Forelimb muscle (tissue), 1 donor: ENCODE data around the gene POT1. TPM values are rescaled to one million over a fixed set of nuclear protein-coding genes. Genes with fewer than 3 reads are reported as not detected.

ENCODE experiments used
- DNase-seq: peaks from one replicate; pipeline ENCODE4 v3.0.0-alpha.2; 2013; ENCODE audit warnings: low read depth
- polyA plus RNA-seq: library from polyadenylated mRNA; unstranded; fragments of 120-200 nt; gene quantifications from one replicate; pipeline ENCODE4 v1.2.1, GENCODE V29; 2013; ENCODE audit not compliant: insufficient read length

Gene POT1
- polyA plus RNA-seq, 1 donor: 14.9 TPM

DNA sequence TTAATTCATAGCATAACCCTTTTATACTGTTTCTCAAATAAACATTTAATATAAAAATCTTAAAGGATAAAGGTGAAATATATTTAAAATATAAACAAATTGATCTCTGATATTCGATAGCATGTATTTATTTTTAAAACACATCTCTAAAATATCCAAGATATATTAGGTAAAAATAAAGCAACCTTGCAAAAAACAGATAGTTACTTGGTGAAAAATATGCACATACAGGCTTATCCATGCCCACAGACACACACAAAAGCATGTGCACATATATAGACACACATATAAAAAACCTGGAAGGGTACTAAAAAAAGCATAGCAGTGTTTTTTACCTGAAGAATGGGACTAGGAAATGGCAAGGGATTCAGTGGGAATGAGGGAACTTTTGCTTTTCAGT, 19.8 kb downstream of the POT1 start:
- no peak for DNase-seq

DNA sequence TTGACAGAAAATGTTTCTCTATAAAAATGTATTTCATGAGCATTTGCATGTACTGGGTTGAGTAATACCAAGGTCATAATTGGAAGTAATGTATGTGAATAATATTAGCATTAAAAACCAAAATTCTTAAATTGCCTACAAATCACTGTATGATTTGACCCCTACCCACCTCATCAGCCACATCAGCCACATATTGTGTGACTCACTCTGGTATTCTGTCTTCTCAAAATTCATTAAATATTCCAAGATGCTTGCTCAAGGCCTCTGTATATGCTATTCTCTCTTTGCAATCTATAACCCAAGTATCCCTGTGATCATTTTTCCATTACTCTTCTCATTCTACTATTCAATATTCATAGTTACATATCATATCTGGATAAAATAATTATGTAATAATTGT, 21.4 kb downstream of the POT1 start:
- no peak for DNase-seq

DNA sequence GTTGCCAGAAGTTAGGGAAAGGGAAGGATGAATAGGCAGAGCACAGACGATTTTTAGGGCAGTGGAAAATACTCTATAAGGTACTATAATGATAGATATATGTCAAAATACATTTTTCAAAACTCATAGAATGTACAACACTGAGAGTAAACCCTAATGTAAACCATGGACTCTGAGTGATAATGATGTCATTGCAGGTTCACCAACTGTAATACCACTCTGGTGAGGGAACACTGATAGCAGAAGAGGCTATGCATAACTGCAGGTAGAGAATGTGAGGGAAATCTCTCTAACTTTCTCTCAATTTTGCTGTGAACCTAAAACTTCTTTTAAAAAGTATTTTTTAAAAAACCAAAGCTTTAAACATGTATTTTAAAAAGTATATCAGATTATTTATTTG, 22.1 kb downstream of the POT1 start:
- no peak for DNase-seq

DNA sequence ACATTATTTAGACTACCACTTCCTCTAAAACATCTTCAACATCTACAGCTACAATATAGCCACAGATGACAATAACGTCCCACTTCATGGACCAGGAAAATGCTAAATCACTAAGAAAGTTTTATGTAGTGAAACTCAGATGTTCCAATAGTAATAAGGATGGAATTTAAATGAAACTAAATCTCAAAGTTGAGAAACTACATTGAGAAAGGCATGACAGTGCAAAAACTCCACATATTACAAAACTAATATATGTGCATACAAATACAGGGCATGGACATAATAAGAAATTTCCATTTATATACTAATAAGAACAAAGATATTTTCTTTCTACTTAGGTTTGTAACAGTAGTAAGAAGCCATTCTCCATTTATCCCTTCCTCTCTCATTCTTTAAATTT, 31.1 kb downstream of the POT1 start:
- no peak for DNase-seq

DNA sequence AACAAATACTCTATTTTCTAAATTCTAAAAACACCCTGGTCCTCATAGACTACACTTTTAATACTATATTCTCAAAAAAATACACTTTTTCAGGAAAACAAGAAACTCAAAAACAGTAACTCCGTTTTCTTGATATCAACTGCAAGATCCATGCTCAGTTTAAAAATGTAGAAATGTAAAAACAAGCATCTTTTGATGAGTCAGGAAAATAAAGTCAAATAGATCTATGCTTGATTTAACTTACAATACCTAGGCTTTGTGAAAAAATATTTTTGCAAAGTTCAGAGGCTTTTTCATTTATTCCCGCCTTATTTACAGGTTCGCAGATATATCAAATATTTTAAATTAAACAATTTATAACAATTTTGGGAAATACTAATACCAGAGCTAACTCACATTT, 33.6 kb downstream of the POT1 start:
- DNase-seq: no peak

DNA sequence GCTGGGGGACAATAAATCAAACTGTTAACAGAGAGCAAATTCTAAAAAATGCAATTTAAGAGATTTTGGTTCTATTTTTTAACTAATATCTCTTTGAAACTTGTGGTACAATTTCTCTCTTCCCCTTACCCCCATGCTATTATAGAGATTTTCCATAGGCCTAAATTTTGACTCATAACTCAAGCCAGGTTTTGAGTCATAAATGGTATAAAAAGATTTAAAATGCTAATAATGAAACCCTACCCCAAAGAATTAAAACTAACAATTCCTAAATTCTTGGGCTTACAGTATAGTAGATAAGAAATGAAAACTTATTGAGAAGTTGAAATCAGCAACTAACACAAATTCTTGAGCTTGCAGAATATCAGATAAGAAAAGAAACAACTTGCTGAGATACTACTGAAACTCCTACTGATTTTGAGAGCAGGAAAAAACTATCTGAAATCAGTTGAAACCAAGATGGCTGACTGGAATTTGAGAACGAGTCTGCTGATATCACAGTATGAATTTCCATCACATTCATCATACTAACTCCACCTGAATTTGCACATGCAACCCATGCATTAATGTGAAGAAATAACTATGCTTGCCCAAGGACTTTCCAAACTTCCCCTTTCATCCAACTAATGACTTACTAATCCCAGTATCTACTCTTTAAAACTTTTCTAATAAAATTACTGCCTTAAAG, 36.3 kb downstream of the POT1 start:
- DNase-seq: no peak

DNA sequence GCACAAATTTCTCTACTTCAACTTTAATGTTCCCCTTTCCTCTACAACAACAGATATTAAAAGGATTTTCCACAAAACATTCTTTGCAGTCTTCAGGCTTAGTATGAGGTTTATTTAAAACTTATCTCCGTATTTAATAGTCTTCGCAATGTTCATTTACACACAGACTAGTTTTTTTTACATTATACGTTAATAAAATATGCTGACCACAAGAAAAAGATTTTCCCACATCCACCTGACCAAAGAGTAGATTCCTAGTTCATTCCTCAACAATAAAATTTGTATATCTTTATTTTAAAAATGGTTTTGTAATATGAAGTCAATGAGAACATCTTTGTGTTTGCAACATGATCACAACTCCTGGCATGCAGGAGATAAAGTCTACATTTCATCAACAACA, 42.4 kb downstream of the POT1 start:
- DNase-seq: no peak

DNA sequence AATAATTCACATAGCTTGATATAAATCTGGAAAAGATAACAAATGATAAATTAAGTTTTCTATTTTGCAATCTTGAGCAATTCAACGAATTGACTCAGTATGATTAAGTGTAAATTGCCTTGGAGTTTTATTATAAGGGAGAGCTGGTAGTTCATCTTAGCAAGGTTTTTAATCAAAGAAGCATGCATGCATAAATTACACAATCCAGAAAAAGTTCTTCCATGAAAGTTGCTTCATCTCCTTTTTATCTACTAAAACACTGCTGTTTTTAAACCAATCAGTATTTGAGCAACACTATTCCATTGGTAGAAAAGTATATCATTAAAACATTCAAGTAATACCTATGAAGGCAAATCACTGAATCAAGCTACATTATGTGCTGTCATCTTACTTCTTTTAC, 47.6 kb downstream of the POT1 start:
- DNase-seq: no peak

DNA sequence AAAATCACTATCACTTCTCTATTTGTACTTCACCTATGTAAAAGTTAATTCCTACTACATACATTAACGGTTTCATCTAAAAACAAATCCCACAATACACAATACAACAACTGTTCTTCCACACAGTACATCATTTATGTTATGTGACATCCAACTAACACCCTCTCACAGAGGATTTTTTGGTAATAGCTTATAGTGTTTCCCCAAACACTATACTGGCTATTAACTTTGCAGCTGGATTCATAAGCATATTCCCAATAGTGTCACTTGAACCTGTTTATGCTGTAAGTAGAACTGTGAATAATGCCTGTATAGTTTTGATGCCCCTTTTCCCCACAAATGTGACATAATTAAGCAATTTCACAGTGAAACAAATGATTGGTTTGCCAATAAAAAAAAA, 49.9 kb downstream of the POT1 start:
- DNase-seq: no peak

DNA sequence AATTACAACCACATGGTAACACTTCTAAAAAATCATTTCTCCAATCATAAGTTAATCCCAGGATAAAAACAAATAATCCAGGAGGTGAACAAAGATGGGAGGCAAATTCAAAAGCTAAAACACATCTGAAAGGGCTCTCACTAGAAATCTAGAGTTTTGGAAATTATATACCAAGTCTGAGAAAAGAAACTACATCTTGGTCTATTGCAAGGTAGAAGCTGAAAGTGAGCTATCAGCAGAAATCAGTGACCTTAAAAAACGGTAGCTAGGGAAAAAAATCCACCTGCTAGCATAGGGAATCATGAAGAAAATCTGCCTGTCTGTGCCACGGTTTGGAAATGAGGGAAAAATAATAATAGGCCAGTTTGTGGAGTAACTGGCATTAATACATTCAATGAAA, 50.5 kb downstream of the POT1 start:
- no peak for DNase-seq

DNA sequence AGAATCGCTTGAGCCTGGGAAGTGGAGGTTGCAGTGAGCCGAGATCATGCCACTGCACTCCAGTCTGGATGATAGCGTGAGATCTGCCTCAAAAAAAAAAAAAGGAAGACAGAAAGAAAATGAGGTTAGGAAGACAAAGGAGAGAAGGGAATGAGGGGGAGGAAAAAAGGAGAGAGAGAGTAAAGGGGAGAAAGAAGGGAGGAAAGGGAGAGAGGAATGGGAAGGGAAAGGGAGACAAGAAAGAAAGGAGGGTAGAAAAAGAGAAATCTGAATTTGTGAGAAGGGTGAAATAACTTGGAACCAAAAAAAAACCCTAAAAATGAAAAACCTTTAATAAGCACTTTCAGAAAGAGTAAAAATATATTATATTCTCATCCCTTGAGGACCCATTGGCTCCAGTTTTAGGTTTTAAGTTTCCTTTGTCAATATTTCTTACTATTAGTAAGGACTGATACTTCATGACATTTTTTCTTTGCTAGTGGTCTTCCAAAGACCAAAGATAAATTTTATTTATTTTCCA, 54.9 kb downstream of the POT1 start:
- no peak for DNase-seq

DNA sequence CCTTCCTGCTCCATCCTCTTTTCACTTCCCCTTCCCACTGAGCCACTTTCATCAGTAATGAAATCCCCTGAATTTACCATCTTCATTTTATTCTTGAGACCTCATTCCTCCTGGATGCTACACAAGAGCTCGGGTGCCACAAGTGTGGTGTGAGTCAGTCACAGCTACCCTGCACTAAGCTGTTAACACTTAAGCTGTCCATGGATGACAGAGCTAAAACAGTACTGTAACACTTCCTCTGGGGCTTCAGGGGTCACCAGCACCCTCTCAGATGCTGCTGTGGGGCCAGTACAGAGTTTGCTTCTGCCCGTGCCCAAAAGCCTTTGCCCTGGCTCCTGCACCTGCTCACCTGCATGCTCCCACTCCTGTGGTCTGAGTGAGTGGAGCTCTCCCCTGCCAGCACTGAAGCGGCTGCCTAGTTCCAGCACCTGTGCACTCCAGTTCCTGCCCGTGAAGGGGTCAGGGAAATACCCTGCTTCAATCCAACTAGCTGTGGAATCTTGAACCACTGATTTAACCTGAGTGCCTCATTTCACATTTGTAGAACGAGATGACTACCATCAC, 71.9 kb downstream of the POT1 start:
- DNase-seq: no peak

DNA sequence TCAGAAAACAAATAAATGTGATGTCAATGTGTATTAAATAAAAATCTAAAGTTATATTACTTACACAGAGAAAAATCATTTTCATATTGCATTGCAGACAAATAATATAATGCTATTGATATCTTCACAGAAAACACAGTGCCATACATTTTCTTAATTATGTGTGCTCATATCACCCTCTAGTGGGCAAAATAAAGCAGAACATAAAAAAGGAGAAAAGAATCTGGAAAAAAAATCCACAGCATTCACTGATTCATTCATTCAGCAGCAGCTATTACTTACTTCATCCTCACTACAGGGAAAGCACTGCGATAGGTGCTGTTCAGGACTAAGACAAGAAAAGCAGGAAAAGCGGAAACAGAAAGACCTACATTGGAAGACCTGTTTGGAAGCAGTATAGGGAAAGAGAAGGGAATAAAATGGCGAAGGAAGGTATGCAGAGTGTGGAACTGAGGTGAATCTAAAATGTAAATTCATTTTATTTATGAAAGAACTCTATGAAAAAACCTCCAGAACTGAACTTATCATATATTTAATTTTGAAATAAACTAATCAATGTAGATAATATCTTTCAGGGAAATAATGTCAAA, 73.2 kb downstream of the POT1 start:
- DNase-seq: peak; percentile 6

DNA sequence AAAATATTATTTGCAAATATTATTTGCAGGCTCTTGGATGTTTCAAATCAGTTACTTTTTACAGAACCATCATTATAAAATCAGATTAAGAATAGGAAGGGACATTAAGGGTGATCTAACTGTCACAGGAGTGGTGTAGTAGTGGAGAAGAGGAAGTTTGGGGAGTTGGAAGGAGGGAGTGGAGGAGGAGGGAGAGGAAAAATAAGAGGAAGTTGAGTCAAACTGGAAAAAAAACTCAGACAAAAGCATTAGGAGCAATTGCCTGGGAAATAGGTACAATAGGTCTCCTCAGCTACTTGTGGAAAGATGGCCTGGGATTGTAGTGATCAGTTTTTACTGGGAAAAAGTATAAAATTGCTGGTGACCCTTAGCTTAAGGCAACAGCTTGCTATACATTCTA, 86.3 kb downstream of the POT1 start:
- no peak for DNase-seq

DNA sequence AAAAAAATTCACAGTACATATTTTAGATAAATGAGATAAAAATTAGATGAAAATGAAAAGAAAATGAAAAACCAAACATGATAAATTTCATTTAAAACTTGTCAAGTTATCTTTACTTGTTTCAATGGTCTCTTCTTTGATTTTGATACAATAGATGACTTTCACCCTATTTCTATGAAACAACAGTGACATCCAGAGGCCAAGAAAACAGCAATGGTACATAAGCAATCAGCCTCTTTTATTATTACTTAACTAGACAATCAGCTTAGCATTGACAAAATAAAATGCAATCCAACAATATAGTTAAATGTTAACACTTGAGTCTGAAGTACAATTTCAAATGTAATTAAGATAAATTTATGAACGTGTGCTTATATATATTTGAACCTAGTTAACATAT, 89.2 kb downstream of the POT1 start:
- DNase-seq: no peak

DNA sequence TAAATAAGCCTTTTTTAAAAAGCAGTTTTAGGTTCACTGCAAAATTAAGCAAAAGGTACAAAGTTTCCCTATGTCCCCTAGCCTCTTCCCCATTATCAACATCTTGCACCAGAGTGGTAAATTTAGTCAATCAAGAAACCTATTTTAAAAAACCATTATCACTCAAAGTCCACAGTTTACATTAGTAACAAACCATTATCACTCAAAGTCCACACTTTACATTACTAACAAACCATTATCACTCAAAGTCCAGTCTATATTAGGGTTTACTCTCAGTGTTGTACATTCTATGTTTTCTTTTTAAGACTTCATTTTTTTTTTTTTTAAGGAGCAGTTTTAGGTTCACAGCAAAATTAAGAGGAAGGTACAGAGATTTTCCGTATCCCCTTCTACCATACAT, 89.9 kb downstream of the POT1 start:
- no peak for DNase-seq

DNA sequence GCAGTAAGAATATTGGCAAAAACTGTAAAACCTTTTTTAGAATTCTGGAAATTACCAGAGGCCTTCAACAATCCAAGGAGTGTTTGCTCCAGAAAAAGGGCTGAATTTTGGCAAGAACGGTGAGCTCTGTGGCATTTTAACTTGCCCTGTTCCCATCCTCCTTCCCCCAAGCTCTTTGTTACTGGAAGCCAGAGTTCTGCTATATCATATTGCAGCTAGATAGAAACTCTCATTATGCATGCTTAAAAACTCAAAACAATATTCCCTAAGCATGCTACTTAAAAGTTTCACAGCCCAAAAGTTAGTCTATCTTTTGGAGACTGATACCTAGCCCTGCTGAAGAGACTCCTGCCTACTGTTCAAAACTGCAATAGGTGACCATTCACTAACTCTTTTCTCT, 93.5 kb downstream of the POT1 start:
- DNase-seq: no peak

DNA sequence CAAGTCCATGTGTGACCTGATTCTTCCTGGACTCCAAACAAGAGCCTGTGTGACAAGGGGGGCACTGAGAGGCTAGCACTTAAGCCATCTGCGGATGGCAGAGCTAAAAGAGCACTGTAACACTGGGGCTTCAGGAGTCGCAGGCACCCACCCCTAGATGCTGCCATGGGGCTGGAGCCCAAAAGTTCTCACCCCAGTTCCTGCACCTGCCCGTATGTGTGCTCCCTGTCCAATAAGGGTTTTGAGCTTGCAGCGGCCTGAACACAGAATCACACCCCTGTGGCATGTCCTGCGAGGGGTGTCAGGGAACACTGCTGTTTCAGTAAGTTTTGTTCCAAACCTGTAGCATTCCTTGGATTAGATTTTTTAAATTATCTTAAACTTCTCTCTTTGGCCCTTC, 110.8 kb downstream of the POT1 start:
- no peak for DNase-seq

DNA sequence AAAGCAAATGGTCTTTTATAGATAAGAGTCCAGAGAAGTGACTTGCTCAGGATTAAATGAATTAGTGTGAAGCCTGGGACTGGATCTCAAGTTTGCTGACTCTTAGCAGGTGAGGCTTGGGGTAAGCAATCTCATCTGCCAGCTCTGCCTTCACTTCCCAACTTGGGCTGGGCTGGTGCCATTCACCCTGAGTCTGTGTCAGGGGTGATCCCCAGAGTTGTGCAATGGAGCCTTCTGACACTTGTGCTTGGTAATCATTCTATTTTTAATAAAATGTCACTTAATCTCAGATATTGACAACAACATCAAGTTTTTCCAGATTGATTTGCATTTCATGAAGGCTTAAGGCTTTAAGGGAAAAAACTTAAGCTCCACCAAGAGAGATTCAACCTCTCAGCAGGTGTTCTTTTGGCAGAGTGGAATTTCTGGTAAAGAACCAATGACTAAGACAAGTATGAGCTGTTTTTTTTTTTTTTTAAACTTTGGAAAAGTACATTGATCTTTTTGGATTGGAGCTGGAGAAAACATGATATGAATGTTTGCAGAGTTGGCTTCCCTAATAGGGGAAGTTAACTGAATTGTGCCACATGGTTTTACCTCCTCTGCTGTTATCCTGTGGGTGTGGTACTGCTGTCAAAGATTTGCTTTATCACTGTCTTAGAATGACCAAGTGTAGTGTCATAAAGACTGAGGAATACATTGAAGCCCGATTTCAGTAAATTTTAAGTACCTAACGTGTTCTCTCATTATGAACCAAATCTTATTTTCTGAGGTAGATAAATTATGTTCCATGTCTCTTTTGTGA, 115.4 kb downstream of the POT1 start:
- DNase-seq: no peak

DNA sequence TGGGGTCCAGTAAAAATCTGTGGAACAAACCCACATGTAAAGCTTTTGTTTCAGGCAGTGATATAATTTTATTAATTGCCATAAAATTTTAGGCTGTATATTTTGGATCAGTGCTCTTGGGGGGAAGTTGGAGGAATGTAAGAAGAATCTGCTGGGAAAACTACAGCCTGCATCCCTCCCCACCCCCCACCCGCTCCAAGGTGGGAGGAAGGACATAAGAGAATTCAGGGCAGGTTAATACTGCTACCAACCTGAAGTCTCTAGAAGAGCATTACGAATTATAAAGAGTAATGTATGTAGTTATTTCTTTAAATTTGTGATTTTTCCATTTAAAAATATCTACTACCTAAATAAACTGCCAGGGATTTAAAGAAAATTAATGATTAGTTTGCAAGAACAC, 116.9 kb downstream of the POT1 start:
- DNase-seq: no peak

DNA sequence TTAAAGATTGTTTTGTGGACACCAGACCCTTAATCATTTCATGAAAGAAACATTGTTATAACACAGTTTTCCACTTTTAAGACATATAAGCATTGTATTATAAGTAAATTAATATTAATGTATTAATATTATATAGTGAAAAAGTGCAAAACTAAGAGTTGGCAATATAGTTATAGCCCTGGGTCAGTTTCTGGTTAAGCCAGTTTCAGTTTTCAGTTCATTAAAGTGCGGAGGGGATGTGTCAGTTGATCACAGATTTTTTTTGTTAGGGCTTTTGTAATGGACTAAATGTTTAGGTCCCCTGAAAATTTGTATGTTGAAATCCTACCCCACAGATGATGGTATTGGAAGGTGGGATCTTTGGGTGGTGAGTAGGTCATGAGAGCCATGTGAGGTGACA, 118.3 kb downstream of the POT1 start:
- DNase-seq: no peak

DNA sequence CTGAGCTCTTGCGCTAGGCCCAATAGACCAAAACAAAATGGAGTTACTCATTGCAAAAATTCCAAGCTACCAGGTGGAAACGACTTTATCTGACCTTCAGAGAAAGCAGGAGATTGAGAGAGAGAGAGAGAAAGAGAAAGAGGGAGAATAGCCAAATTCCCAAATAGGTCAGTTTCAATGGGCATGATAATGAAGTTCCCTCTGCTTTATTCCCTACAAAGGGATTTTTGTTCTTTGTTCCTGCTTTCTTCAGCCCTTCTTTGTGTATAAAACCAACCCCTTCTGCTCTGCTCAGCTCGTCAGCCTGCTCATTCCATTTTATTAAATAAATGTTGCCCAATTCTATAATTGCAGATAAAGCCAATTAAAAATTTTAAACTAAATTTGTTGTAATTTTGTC, 119.0 kb downstream of the POT1 start:
- DNase-seq: no peak

DNA sequence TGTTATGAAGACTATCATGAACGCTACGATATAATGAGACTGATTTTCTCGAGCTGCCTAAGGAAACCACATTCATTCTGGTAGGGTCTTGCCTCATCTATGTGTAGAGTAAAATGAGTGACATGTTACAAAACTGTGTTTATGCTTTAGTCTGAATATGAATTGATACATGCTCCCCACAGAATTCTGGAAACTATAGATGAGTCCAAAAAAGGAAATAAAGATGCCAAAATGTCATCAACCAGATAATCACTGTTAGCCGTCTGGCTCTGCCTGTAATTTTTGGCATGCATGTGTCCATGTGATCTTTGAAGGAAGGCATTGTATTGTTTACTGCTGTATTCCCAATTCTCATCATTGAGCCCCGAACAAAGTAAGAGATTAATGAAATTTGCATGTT, 121.4 kb downstream of the POT1 start:
- DNase-seq: no peak
